Measurements from ENCODE around the gene MAP3K5.
A peak's percentile ranks its signal among the peaks of the same experiment; 100 is the strongest.

Gene MAP3K5

GRCh38 chr6:136742125-136742524 is 50.2 kb downstream of the MAP3K5 start:
- no peak for DNase-seq

GRCh38 chr6:136740050-136740974 is 52.0 kb downstream of the MAP3K5 start:
- no peak for DNase-seq

GRCh38 chr6:136739501-136739900 is 52.8 kb downstream of the MAP3K5 start:
- no peak for DNase-seq

- DNase-seq: no peak
Observed at GRCh38 chr6:136739071-136739470, 53.2 kb downstream of the MAP3K5 start.

GRCh38 chr6:136738692-136739057 is 53.6 kb downstream of the MAP3K5 start:
- no peak for DNase-seq

GRCh38 chr6:136737871-136738691 is 54.2 kb downstream of the MAP3K5 start:
- peak; percentile 69 to 77 (median 71) for DNase-seq

- no peak for DNase-seq
Observed at GRCh38 chr6:136737374-136737844, 54.9 kb downstream of the MAP3K5 start.

GRCh38 chr6:136736281-136736960 is 55.9 kb downstream of the MAP3K5 start:
- DNase-seq: no peak

- no peak for DNase-seq
Observed at GRCh38 chr6:136734977-136735376, 57.3 kb downstream of the MAP3K5 start.

- DNase-seq: no peak
Observed at GRCh38 chr6:136732889-136733288, 59.4 kb downstream of the MAP3K5 start.

GRCh38 chr6:136729832-136730231 is 62.4 kb downstream of the MAP3K5 start:
- no peak for DNase-seq

GRCh38 chr6:136728976-136729515 is 63.2 kb downstream of the MAP3K5 start:
- DNase-seq: no peak

- DNase-seq: no peak
Observed at GRCh38 chr6:136728033-136728939, 64.0 kb downstream of the MAP3K5 start.

- no peak for DNase-seq
Observed at GRCh38 chr6:136726837-136727557, 65.3 kb downstream of the MAP3K5 start.

GRCh38 chr6:136725124-136725523 is 67.2 kb downstream of the MAP3K5 start:
- no peak for DNase-seq

GRCh38 chr6:136723780-136724179 is 68.5 kb downstream of the MAP3K5 start:
- peak; percentile 67 to 71 (median 67) for DNase-seq

GRCh38 chr6:136721467-136721866 is 70.8 kb downstream of the MAP3K5 start:
- DNase-seq: no peak

GRCh38 chr6:136720045-136720770 is 72.1 kb downstream of the MAP3K5 start:
- DNase-seq: peak; percentile 54 to 69 (median 69)

GRCh38 chr6:136719280-136720044 is 72.8 kb downstream of the MAP3K5 start:
- DNase-seq: peak; percentile 36 to 60 (median 54)

All from suppressor macrophage treated with lipopolysaccharide for 1 hour (primary cell).